ENCODE results near the gene TMEM156.

GRCh38 chr4:38990241-38990640, 42.0 kb downstream of the TMEM156 start:
- TF ChIP-seq, protein P1, sequence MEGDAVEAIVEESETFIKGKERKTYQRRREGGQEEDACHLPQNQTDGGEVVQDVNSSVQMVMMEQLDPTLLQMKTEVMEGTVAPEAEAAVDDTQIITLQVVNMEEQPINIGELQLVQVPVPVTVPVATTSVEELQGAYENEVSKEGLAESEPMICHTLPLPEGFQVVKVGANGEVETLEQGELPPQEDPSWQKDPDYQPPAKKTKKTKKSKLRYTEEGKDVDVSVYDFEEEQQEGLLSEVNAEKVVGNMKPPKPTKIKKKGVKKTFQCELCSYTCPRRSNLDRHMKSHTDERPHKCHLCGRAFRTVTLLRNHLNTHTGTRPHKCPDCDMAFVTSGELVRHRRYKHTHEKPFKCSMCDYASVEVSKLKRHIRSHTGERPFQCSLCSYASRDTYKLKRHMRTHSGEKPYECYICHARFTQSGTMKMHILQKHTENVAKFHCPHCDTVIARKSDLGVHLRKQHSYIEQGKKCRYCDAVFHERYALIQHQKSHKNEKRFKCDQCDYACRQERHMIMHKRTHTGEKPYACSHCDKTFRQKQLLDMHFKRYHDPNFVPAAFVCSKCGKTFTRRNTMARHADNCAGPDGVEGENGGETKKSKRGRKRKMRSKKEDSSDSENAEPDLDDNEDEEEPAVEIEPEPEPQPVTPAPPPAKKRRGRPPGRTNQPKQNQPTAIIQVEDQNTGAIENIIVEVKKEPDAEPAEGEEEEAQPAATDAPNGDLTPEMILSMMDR (conservative IDR thresholded peaks at IDR 0.05 in 1 of 2, IDR thresholded peaks at IDR 0.05 in 1 of 2; ENCODE audit: low read depth in 1 of 2, low read length in 2 of 2): no peak
- no peak for TF ChIP-seq EZH2 (IDR thresholded peaks at IDR 0.05; ENCODE audit: low read length, missing control alignments)

All from fibroblast of lung (primary cell).